Liver (tissue), 3 donors: ENCODE measurements around the gene ENTHD1.

Source experiments
- ATF3 ChIP-seq: IDR thresholded peaks from 2 replicates; pipeline ENCODE4 v1.6.1; 2016; ENCODE audit warnings: antibody characterized with exemption
- CTCF ChIP-seq: fragments of 150-350 bp; IDR thresholded peaks from 2 replicates; pipeline ENCODE4 v1.5.1; 2017; ENCODE audit warnings: improper control_type of control experiment, low read depth, low read length; ENCODE audit not compliant: missing input control
- EGR1 ChIP-seq, 2 donors: IDR thresholded peaks; 2 replicates each; pipeline ENCODE4 v1.6.1; 2016 to 2018; ENCODE audit warnings: antibody characterized with exemption in 2 of 2, low read depth in 2 of 2
- FOXA1 ChIP-seq: IDR thresholded peaks from 2 replicates; pipeline ENCODE4 v1.6.1; 2016; ENCODE audit warnings: antibody characterized with exemption
- GABPA ChIP-seq, 2 donors: IDR thresholded peaks in 1 of 2; conservative IDR thresholded peaks in 1 of 2; 2 replicates each; pipeline ENCODE4 v1.6.1; 2016; ENCODE audit warnings: antibody characterized with exemption in 2 of 2, mild to moderate bottlenecking in 1 of 2, moderate library complexity in 1 of 2
- MAX ChIP-seq: IDR thresholded peaks from 2 replicates; pipeline ENCODE4 v1.6.1; 2016; ENCODE audit warnings: antibody characterized with exemption
- RAD21 ChIP-seq, 2 donors: IDR thresholded peaks; 2 replicates each; pipeline ENCODE4 v1.6.1; 2016; ENCODE audit warnings: antibody characterized with exemption in 2 of 2, mild to moderate bottlenecking in 2 of 2
- REST ChIP-seq: IDR thresholded peaks from 2 replicates; pipeline ENCODE4 v1.6.1; 2016; ENCODE audit warnings: antibody characterized with exemption, mild to moderate bottlenecking
- SP1 ChIP-seq: IDR thresholded peaks from 2 replicates; pipeline ENCODE4 v1.6.1; 2018; ENCODE audit warnings: antibody characterized with exemption, mild to moderate bottlenecking
- TAF1 ChIP-seq: conservative IDR thresholded peaks from 2 replicates; pipeline ENCODE4 v1.6.1; 2016; ENCODE audit warnings: antibody characterized with exemption, mild to moderate bottlenecking
- YY1 ChIP-seq: IDR thresholded peaks from 2 replicates; pipeline ENCODE4 v1.6.1; 2016; ENCODE audit warnings: antibody characterized with exemption, mild to moderate bottlenecking
- donor health status: healthy.
- donor health status: healthy.

GRCh38 chr22:39852799-39853198 is 40.8 kb downstream of the ENTHD1 start:
- TF ChIP-seq CTCF, result no peak
- TF ChIP-seq YY1, result no peak
- TF ChIP-seq EGR1 (IDR thresholded peaks at IDR 0.05; ENCODE audit: low read depth in 2 of 2), result no peak
- no peak for TF ChIP-seq REST
- TF ChIP-seq ATF3, result no peak
- TF ChIP-seq RAD21 (IDR thresholded peaks at IDR 0.05), result no peak
- no peak for TF ChIP-seq MAX
- TF ChIP-seq FOXA1, result no peak
- TF ChIP-seq GABPA (IDR thresholded peaks at IDR 0.05 in 1 of 2, conservative IDR thresholded peaks at IDR 0.05 in 1 of 2), result no peak
- no peak for TF ChIP-seq SP1
- TF ChIP-seq TAF1, result no peak
